Myocyte (in vitro differentiated cells): ENCODE results near the gene MYH11. TPM values are rescaled to one million over a fixed set of nuclear protein-coding genes. Genes with fewer than 3 reads are reported as not detected.
"Not testable (repeated sequence)": the region's sequence is repeated elsewhere in the genome, so short reads cannot be mapped to it uniquely, and the experiment has no call there.

Source experiments
- DNase-seq: peaks from one replicate; pipeline ENCODE4 v3.0.0-alpha.2; 2012; ENCODE audit warnings: low read depth
- total RNA-seq: library from RNA; depleted of rRNA; stranded (reverse); fragments of >200 nt; gene quantifications from 2 replicates; pipeline ENCODE4 v1.2.3, GENCODE V29; 2014

The MYH11 gene
- total RNA-seq, 1 donor from 2014 or later = 0.03 TPM

GRCh38 chr16:15879255-15879811 is 22.5 kb upstream of the MYH11 start:
- DNase-seq = peak; percentile 62

GRCh38 chr16:15876503-15876902 is 19.7 kb upstream of the MYH11 start:
- DNase-seq = no peak

GRCh38 chr16:15874745-15875314 is 18.0 kb upstream of the MYH11 start:
- DNase-seq = peak; percentile 75

- no peak for DNase-seq
Measured at GRCh38 chr16:15873737-15874136, 16.9 kb upstream of the MYH11 start.

- DNase-seq = no peak
Measured at GRCh38 chr16:15873301-15873700, 16.5 kb upstream of the MYH11 start.

- DNase-seq = no peak
Measured at GRCh38 chr16:15870011-15870410, 13.2 kb upstream of the MYH11 start.

- DNase-seq = no peak
Measured at GRCh38 chr16:15866451-15866850, 9.6 kb upstream of the MYH11 start.

GRCh38 chr16:15865742-15866141 is 8.9 kb upstream of the MYH11 start:
- DNase-seq = no peak

- DNase-seq = no peak
Measured at GRCh38 chr16:15864939-15865338, 8.1 kb upstream of the MYH11 start.

- no peak for DNase-seq
Measured at GRCh38 chr16:15861996-15862395, 5.2 kb upstream of the MYH11 start.

GRCh38 chr16:15858921-15859668 is 2.3 kb upstream of the MYH11 start:
- no peak for DNase-seq

GRCh38 chr16:15857724-15858560 is 1.1 kb upstream of the MYH11 start:
- peak; percentile 28 for DNase-seq

- no peak for DNase-seq
Measured at GRCh38 chr16:15856182-15856581, 646 bp downstream of the MYH11 start.

GRCh38 chr16:15855704-15856003 is 1.2 kb downstream of the MYH11 start:
- DNase-seq = no peak

GRCh38 chr16:15854906-15855703 is 1.7 kb downstream of the MYH11 start:
- no peak for DNase-seq

GRCh38 chr16:15854061-15854460 is 2.8 kb downstream of the MYH11 start:
- DNase-seq = no peak

GRCh38 chr16:15853021-15853420 is 3.8 kb downstream of the MYH11 start:
- no peak for DNase-seq

GRCh38 chr16:15850555-15850954 is 6.3 kb downstream of the MYH11 start:
- DNase-seq = not testable (repeated sequence)

GRCh38 chr16:15849209-15849981 is 7.4 kb downstream of the MYH11 start:
- DNase-seq = no peak

- DNase-seq = no peak
Measured at GRCh38 chr16:15847611-15848175, 9.1 kb downstream of the MYH11 start.
